Measurements from ENCODE around the gene INPP5F.

- TF ChIP-seq ZNF431 (CRISPR knock-in tag; IDR thresholded peaks at IDR 0.05): no peak
- no peak for TF ChIP-seq JUN (IDR thresholded peaks at IDR 0.05; ENCODE audit: borderline replicate concordance, low read depth, low read length)
- no peak for TF ChIP-seq JUN (CRISPR knock-in tag; IDR thresholded peaks at IDR 0.05; ENCODE audit: borderline replicate concordance)
- TF ChIP-seq KAT8 (IDR thresholded peaks at IDR 0.05; ENCODE audit: low read depth): no peak
- no peak for TF ChIP-seq TAF1 (IDR thresholded peaks at IDR 0.05; ENCODE audit: control insufficient read depth, extremely low read depth, insufficient read depth, low read length, severe bottlenecking)
- no peak for TF ChIP-seq MAX (CRISPR knock-in tag; IDR thresholded peaks at IDR 0.05)
- no peak for TF ChIP-seq CTCF (IDR thresholded peaks at IDR 0.05 in 2 of 3, conservative IDR thresholded peaks at IDR 0.05 in 1 of 3; ENCODE audit: insufficient read depth in 2 of 3, low read depth in 1 of 3, low read length in 3 of 3)
- TF ChIP-seq CHD1 (IDR thresholded peaks at IDR 0.05; ENCODE audit: low read length): no peak
These were observed 919 bp downstream of the INPP5F start for GRCh38 chr10:119726676-119727261.

Data from K562 (cell line).